Airway epithelial cell (primary cell): ENCODE data around the gene PCYOX1L. TPM values are rescaled to one million over a fixed set of nuclear protein-coding genes. Genes with fewer than 3 reads are reported as not detected.

ENCODE experiments used
- total RNA-seq: library from RNA; depleted of rRNA; stranded (reverse); fragments of >200 nt; gene quantifications from 2 replicates; pipeline ENCODE4 v1.2.3, GENCODE V29; 2015

Gene PCYOX1L
- 14.7 and 15.0 TPM in 2 replicates for total RNA-seq

GRCh38 chr5:149357370-149358293 lies at the start of gene PCYOX1L:
TSS of gene PCYOX1L (plus strand) at chr5:149358046. CDS start at chr5:149358069, 23 bp downstream.

GRCh38 chr5:149345147-149345891 lies 12.5 kb upstream of the PCYOX1L start, which contains the start of gene GRPEL2:
TSS of gene GRPEL2 (plus strand) at chr5:149345499. CDS start at chr5:149345540, 41 bp downstream.

DNA sequence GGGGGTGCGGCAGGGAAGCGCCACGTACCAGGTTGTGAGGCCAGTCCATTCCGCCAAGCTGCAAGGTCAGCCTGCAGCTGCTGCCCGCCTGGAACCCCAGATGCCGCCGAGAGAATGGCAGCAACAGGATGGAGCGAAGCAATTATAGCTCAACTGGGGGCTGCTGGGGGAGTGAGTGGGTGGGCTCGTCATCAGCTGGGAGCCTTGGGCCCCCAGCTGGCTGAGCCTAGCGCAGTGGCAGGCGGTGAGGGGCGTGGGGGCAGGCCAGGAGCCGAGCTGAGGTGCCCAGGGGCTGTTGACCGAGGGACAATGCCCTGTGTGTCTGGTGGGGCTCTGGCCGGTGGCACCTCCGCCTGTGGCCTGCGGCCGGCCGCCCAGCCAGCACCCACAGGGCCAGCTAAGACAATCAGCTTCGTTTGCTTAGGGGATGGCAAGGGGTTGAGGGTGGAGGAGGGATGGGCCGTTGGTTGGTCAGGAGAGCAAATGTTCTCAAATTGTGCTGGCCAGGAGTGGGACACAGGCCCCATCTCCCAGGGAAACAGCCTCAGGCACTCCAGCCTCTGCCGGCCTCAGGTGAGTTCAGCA lies 21.4 kb downstream of the PCYOX1L start, which contains the start of gene IL17B:
Gene IL17B (minus strand): TSS at position 116 of the 585 bp plus-strand sequence. CDS start 67 bp downstream, at position 49.

Other genes with a start within 250 kb of the PCYOX1L start
- 7.6 and 7.7 TPM in 2 replicates for gene ABLIM3, start 216.6 kb upstream of the PCYOX1L start, total RNA-seq
- gene AFAP1L1, start 86.2 kb upstream of the PCYOX1L start, total RNA-seq = 12.0 and 14.5 TPM in 2 replicates
- 14.7 and 16.4 TPM in 2 replicates for gene GRPEL2, start 12.5 kb upstream of the PCYOX1L start, total RNA-seq
- 0.63 TPM in 1 of 2 replicates, not detected in the other for gene IL17B, start 21.2 kb downstream of the PCYOX1L start, total RNA-seq
- gene CSNK1A1, start 193.4 kb downstream of the PCYOX1L start, total RNA-seq = 245 and 297 TPM in 2 replicates
- gene ARHGEF37, start 223.5 kb downstream of the PCYOX1L start, total RNA-seq = 11.4 and 14.7 TPM in 2 replicates